ENCODE measurements around the gene TCEANC2.
"Not testable (repeated sequence)": the region's sequence is repeated elsewhere in the genome, so short reads cannot be mapped to it uniquely, and the experiment has no call there.

TCEANC2 gene

DNA sequence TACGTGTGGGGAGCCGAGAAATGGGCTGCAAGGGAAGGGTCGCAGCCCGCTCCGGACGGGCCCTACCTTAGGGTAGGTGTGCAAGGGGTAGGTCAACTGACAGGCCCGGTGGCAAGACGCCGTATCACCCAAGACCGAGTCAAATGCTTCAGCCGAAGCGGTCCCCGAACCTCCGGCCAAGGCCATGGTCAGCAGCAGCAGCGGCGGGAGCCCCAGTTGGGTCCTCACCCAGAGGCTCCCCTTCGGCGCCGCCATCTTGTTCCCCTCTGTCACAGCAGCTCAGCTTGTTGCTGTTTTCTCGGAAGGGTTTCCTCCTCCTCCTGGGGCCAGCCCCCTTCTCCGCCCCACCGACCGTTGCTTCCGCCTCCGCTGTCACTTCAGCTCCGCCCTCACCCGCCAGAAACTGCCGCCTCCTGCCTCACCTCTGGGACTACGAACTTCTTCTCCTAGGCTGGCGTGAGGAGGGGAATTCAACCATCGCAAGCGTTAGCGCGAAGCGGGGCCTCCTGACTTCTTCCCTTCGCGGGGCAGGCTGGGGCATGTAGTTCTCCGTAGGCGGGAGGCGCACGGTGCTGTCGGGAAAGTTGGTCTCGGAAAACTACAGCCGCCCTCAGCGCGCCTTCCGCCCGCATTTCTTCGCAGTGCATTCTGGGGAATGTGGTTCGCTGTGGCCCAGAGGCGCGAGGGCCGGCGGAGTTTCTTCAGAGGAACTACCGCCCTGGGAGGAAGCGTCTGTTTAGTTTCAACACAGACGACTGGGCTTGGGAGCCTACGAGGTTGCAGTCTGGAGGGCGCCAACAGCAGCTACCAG lies at the start of gene TCEANC2, which contains the start of gene TMEM59:
Gene TCEANC2, plus strand, starts transcription at position 675 of the 811 bp plus-strand sequence. CDS start 815 bp downstream, outside the sequence.
Gene TMEM59, minus strand, starts transcription at position 271 of the 811 bp plus-strand sequence. Its CDS starts 16 bp downstream, at position 255.
- H3K4me3 ChIP-seq (ENCODE audit: low read length): peak within 1 kb of the TSS; percentile 78
- TF ChIP-seq ZNF274 (IDR thresholded peaks at IDR 0.05; ENCODE audit: low read depth, low read length): no peak

DNA sequence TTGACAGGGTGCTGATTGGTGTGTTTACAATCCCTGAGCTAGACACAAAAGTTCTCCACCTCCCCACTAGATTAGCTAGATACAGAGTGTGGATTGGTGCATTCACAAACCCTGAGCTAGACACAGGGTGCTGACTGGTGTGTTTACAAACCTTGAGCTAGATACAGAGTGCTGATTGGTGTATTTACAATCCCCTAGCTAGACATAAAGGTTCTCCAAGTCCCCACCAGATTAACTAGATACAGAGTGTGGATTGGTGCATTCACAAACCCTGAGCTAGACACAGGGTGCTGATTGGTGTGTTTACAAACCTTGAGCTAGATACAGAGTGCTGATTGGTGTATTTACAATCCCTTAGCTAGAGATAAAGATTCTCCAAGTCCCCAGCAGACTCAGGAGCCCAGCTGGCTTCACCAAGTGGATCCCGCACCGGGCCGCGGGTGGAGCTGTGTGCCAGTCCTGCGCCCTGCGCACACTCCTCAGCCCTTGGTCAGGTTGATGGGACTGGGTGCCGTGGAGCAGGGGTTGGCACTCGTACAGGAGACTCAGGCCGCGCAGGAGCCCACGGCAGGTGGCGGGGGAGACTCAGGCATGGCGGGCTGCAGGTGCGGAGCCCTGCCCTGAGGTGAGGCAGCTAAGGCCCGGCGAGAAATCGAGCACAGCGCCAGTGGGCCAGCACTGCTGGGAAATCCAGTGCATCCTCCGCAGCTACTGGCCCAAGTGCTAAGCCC lies 49.5 kb upstream of the TCEANC2 start:
- H3K4me3 ChIP-seq (ENCODE audit: low read length): not testable (repeated sequence)

DNA sequence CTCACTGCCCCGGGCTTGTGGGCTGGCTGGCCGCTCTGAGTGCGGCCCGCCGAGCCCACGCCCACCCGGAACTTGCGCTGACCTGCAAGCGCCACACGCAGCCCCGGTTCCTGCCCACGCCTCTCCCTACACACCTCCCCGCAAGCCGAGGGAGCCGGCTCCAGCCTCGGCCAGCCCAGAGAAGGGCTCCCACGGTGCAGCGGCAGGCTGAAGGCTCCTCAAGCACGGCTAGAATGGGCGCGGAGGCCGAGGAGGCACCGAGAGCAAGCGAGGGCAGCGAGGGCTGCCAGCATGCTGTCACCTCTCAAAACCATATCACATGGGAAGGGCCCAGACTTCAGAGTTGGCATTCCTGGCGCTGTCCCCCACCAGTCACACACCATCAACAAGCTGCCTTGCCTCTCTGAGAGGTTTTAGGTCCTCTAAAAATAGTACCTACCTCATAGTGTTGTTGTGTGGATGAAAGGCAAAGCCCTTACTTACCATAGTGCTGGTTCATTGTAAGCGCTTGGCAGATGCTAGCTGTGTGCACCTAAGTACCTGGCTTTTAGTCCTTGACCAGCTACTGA lies 48.8 kb upstream of the TCEANC2 start:
- no peak for TF ChIP-seq ZNF274 (IDR thresholded peaks at IDR 0.05; ENCODE audit: low read depth, low read length)
- no peak overlapping the region for H3K4me3 ChIP-seq (ENCODE audit: low read length)

DNA sequence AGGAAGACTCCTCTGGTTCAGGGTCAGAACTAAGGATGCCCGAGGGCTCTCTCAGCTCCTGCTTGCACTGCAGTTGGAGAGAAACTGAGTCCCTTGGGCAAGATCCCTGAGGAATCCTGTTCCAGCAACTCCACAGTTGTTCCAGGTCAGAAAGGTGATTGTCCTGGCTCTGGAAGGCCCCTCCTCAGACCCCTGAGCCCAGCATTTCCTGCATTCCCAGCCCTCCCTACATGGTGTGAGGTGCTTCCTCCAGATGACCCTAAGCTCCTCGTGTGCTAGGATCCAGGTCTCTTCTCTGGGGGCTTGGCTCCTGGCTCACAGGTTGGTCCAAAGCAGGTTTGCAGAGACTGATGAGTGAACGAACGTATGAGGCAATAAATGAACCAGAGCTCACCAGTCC lies 46.9 kb upstream of the TCEANC2 start:
- H3K4me3 ChIP-seq (ENCODE audit: low read length): no peak overlapping the region
- no peak for TF ChIP-seq ZNF274 (IDR thresholded peaks at IDR 0.05; ENCODE audit: low read depth, low read length)

DNA sequence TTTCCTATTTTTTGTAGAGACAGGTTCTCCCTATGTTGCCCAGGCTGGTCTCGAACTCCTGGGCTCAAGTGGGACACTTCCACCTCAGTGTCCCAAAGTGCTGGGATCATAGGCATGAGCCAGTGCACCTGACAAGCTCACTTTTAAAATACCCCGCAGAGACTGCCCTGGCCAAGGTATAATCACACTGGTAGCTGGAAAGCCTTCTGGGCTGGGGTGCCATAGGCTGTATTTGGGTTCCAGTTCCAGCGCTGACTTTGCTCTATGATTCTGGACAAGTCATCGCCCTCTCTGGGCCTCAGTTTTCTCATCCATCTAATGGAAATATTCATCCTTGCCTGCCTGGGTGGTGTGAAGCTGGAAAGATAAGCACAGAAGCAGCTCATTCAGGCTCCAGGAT lies 45.8 kb upstream of the TCEANC2 start:
- TF ChIP-seq ZNF274 (IDR thresholded peaks at IDR 0.05; ENCODE audit: low read depth, low read length): no peak

DNA sequence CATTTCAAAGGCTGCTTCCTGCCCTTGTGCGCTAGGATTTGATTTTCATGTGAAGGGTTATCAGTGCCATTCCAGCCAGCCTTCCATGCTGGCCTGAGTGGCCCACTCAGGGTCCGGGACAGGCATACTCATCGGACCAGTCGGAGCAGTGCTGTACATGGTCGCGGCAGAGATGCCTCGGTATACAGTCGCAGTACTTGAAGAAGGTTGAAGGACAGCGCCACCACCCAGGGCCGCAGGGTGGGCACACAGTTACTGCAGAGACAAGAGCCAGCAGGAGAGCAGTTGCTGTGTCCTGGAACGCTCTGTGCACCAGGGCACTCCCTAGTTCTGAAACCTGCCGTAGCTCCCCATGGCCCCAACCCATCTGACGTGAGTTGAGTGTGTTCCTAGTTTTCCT lies 44.5 kb upstream of the TCEANC2 start:
- no peak for TF ChIP-seq ZNF274 (IDR thresholded peaks at IDR 0.05; ENCODE audit: low read depth, low read length)
- no peak overlapping the region for H3K4me3 ChIP-seq (ENCODE audit: low read length)

More for the DNA sequence above, 45.8 kb upstream of the TCEANC2 start:
- no peak overlapping the region for H3K4me3 ChIP-seq (ENCODE audit: low read length)

DNA sequence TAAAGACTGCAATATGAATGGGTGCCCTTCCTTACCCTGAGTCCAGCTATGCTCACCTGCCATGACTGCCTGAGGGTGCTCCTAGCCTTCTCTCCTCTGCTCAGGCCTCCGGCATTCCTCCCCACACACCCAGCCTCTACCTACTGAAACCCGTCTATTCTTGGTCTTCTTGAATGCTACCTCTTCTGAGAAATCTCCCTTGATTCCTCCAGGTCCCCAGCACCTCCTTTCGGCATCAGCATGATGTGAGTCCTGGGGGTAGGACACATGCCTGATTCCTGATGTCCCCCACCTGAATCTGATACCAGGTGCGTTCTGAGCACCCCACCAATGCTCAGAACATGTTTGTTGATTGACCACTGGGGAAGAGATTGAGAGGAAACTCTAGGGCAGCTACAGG lies 44.0 kb upstream of the TCEANC2 start:
- no peak for TF ChIP-seq ZNF274 (IDR thresholded peaks at IDR 0.05; ENCODE audit: low read depth, low read length)

DNA sequence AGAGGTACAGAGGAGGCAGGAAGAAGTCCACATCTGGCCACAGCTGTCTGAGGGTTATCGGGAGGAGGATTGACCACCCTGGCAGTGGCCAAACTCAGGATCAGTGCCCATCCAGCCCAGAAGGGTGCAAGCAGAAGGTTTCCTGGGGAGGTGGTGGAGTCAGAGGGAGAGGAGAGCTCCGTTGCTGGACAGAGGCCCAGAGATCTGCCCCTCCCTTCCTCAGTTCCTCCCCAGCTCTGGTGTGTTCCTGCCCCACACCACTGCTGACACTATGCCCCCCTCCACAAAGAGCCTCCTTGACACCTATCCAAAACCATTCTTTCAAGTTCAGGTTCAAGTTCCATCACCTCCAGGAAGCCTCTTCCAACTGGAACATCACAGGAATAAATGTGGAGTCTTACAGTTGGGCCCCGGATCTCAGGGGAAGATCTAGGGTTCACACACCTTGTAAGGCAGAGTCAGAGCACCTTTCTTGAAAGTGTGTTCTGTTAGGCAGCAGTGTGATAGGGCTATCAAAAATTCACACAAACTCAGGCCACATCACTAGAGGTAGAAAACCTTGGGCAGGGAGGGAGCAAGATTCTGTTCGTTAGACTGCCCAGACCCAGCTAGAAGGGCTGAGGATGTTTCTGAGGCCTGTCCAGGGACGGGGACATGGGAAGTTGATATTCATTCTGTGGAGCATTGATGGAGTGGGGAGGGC lies 42.8 kb upstream of the TCEANC2 start:
- H3K4me3 ChIP-seq (ENCODE audit: low read length): no peak overlapping the region
- no peak for TF ChIP-seq ZNF274 (IDR thresholded peaks at IDR 0.05; ENCODE audit: low read depth, low read length)

More for the DNA sequence above, 44.0 kb upstream of the TCEANC2 start:
- H3K4me3 ChIP-seq (ENCODE audit: low read length): no peak overlapping the region

DNA sequence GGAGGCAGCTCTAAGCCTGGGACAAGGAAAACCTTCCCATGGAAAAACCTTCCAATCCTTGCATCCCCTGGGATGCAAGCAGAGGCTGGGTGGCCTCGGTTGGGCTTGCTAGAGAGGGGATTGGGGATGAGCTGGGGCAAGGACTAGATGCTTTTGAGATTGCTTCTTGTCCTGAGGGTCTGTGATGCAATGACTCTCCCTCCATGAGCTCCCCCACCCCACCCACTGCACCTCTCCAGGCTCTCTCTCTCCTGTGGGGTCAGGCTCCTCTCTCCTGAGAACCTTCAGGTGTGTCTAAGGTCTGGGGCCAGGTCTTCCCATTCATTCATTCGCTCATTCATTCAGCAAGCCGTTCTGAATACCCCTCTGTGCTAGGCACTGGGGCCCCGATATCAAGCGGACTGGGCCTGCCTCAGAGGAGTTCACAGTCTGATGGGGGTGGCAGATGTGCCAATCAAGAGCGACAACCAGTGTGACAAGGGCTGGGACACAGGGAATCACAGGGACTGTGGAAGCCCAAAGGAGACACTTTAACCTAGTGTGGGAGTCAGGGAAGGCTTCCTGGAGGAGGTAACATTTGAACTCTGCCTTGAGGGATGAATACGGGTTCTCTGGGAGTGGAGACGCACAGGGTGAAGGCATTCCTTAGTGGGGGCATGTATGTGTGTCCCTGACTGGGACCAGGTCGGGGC lies 41.9 kb upstream of the TCEANC2 start:
- H3K4me3 ChIP-seq (ENCODE audit: low read length): no peak overlapping the region
- TF ChIP-seq ZNF274 (IDR thresholded peaks at IDR 0.05; ENCODE audit: low read depth, low read length): no peak

DNA sequence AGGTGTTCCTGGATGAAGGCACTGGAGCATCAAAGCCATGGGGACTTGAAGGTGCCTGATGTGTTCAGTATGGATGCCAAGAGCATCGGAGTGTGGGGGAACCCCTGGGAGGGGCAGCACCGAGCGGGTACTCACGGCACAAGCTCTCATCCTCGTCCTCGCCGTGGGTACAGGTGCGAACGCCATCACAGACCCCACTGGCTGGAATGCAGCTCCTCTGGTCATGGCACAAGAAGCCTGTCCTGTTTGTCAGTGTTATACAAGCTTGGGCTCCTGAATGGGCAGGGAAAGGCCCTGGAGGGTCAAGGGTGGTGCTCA lies 41.4 kb upstream of the TCEANC2 start:
- H3K4me3 ChIP-seq (ENCODE audit: low read length): no peak overlapping the region
- TF ChIP-seq ZNF274 (IDR thresholded peaks at IDR 0.05; ENCODE audit: low read depth, low read length): no peak

DNA sequence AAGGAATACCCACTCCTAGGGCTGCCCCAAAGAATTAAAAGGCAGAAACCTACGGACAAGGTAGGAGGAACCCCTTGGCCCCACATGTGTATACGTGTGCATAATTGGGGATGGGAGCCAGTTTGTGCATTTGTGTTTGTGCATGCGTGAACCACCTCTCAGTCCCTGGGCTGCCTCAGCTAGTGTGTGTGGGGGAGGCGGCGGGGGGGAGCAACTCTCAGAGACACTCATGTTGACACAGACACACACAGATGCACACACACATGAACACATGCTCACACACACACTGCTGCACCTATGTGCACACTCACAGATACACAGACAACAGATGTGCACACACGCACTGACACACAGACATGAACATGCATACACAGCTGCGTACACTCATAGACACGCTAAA lies 40.5 kb upstream of the TCEANC2 start:
- TF ChIP-seq ZNF274 (IDR thresholded peaks at IDR 0.05; ENCODE audit: low read depth, low read length): no peak
- H3K4me3 ChIP-seq (ENCODE audit: low read length): no peak overlapping the region

DNA sequence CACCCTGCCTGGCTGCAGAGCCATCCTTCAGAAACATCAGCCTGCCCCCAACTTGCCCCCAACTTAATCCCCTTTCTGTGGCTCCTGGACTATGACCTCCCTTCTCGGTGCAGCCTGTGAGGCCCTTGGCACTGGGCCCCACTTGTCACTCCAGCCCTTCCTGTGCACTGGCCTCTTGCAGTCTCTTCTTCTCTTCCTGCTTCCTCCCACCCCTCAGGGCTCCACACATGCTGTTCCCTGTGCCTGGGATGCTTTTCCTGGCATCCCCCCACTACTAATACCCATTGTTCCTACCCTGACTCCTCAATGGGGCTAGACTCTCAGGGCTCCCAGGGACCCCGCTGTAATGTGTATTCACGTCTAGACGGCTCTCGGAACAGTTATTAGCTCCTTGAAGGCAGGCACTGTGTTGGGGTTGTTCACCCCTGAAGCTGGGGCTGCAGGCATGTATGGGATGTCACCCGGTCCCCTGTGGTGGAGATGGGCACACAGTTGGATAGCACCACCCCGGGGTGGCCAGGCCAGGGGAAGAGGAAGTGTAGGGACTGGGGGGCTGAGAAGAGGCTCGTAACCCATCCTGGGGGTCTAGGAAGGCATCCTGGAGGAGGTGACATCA lies 39.9 kb upstream of the TCEANC2 start:
- no peak for TF ChIP-seq ZNF274 (IDR thresholded peaks at IDR 0.05; ENCODE audit: low read depth, low read length)

DNA sequence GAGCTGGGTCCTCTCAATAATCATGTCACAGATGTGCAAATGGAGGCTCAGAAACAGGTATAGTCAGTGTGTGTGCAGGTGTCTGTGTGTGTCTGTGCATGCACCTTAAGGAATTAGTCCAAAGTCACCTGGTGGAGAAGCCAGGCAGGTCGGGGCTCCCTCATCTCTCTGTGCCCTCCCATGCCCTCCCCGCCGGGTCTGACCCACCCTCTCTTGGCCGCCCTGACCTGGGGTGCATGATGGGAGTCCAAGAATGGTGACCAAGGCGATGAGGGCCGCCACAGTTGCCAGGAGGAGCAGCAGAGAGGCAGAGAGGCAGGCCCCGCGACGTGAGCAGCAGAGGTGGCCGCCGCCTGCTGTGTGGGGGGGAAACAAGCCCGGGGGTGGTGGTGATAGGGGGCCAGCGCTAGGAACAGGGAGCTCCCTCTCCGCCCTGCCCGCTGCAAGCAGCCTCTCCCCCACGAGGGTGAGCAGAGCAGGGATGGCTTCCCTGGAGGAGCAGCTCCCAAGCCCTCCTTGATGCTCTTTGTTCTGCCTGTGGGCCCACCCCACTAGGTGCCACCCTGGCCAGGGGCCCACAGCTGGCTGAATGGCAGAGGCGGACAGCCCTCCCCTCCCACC lies 39.3 kb upstream of the TCEANC2 start:
- TF ChIP-seq ZNF274 (IDR thresholded peaks at IDR 0.05; ENCODE audit: low read depth, low read length): no peak
- H3K4me3 ChIP-seq (ENCODE audit: low read length): no peak overlapping the region

More for the DNA sequence above, 39.9 kb upstream of the TCEANC2 start:
- no peak overlapping the region for H3K4me3 ChIP-seq (ENCODE audit: low read length)

Measured in GM08714 (cell line).